HL-60 (cell line): ENCODE measurements around the gene CDH23.

ENCODE experiments used
- POLR2AphosphoS5 ChIP-seq: IDR thresholded peaks from 2 replicates; pipeline ENCODE4 v1.6.1; 2012; ENCODE audit warnings: low read depth
- TF ChIP-seq, protein P1 (sequence below): IDR thresholded peaks from one replicate; pipeline ENCODE4 v1.5.1; 2011; ENCODE audit warnings: low read length, control low read depth, inconsistent platforms; ENCODE audit not compliant: insufficient read depth
- TF ChIP-seq, protein P2 (sequence below): IDR thresholded peaks from 2 replicates; pipeline ENCODE4 v1.6.1; 2012; ENCODE audit warnings: low read depth; ENCODE audit not compliant: insufficient replicate concordance

DNA sequence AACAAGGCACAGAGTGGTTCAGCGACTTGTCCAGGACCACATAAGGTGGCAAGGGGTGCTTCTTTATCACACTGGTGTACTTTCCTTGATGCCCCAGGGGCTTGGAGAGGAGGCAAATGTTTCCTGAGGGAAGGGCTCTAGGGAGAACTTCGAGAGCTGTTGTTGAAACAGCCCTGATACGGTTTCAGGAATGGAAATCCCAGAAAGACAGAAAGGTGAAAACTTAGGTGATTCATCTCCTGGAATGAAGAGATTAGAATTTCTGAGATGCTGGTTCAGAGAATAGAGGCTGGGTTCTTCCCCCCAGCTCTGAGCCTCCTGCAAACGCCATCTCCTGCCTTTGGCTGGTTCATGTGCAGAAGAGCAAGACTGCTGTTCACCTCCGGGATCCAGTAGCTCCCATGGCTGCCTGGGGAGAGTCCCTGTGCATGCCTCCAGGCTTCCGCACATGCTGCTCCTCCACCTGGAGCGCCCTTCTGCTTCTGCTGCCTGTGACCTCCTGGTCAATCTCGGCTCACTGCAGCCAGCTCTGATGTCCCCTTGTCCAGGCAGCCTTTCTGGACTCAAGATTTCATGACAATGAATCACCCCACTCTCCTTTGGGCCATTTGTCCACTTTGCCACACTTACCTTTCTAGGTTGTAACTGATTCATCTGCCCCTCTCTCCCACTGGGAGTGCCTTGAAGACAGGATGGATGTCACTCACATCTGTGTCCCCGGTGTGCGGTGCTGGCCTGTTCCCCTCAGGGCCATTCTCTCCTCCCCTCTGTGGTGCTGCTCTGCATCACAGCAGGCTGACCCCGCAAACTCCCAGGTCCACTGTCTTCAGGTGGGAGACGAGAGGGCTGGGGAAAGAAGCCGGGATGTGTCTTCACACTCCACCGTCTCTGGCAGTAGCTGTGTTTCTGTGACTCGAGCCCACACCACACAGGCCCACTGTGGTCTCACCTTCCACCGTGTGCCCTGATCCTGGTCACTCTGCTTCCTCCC lies 3.6 kb upstream of the CDH23 start:
- TF ChIP-seq, protein P1, sequence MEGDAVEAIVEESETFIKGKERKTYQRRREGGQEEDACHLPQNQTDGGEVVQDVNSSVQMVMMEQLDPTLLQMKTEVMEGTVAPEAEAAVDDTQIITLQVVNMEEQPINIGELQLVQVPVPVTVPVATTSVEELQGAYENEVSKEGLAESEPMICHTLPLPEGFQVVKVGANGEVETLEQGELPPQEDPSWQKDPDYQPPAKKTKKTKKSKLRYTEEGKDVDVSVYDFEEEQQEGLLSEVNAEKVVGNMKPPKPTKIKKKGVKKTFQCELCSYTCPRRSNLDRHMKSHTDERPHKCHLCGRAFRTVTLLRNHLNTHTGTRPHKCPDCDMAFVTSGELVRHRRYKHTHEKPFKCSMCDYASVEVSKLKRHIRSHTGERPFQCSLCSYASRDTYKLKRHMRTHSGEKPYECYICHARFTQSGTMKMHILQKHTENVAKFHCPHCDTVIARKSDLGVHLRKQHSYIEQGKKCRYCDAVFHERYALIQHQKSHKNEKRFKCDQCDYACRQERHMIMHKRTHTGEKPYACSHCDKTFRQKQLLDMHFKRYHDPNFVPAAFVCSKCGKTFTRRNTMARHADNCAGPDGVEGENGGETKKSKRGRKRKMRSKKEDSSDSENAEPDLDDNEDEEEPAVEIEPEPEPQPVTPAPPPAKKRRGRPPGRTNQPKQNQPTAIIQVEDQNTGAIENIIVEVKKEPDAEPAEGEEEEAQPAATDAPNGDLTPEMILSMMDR: no peak
- TF ChIP-seq, protein P2, sequence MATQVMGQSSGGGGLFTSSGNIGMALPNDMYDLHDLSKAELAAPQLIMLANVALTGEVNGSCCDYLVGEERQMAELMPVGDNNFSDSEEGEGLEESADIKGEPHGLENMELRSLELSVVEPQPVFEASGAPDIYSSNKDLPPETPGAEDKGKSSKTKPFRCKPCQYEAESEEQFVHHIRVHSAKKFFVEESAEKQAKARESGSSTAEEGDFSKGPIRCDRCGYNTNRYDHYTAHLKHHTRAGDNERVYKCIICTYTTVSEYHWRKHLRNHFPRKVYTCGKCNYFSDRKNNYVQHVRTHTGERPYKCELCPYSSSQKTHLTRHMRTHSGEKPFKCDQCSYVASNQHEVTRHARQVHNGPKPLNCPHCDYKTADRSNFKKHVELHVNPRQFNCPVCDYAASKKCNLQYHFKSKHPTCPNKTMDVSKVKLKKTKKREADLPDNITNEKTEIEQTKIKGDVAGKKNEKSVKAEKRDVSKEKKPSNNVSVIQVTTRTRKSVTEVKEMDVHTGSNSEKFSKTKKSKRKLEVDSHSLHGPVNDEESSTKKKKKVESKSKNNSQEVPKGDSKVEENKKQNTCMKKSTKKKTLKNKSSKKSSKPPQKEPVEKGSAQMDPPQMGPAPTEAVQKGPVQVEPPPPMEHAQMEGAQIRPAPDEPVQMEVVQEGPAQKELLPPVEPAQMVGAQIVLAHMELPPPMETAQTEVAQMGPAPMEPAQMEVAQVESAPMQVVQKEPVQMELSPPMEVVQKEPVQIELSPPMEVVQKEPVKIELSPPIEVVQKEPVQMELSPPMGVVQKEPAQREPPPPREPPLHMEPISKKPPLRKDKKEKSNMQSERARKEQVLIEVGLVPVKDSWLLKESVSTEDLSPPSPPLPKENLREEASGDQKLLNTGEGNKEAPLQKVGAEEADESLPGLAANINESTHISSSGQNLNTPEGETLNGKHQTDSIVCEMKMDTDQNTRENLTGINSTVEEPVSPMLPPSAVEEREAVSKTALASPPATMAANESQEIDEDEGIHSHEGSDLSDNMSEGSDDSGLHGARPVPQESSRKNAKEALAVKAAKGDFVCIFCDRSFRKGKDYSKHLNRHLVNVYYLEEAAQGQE: no peak
- no peak for TF ChIP-seq POLR2AphosphoS5
